Trophoblast cell (in vitro differentiated cells and primary cell): ENCODE measurements around the gene DDRGK1.

Experiments
- DNase-seq, 2 donors: peaks; one replicate each; pipeline ENCODE4 v3.0.0-alpha.2; 2016
- H2AFZ ChIP-seq: 2 replicates; pipeline ENCODE4 v1.6.1; 2013; ENCODE audit warnings: low read length, moderate library complexity, mild to moderate bottlenecking; ENCODE audit not compliant: insufficient read depth, poor library complexity
- H2AK5ac ChIP-seq: 2 replicates; pipeline ENCODE4 v1.6.1; 2013; ENCODE audit warnings: mild to moderate bottlenecking, low read length
- H2BK120ac ChIP-seq: 2 replicates; pipeline ENCODE4 v1.6.1; 2013; ENCODE audit warnings: low read length, mild to moderate bottlenecking, moderate library complexity; ENCODE audit not compliant: insufficient read depth, poor library complexity
- H2BK12ac ChIP-seq: 2 replicates; pipeline ENCODE4 v1.6.1; 2013; ENCODE audit warnings: mild to moderate bottlenecking, low read length, moderate library complexity
- H2BK5ac ChIP-seq: 2 replicates; pipeline ENCODE4 v1.6.1; 2013; ENCODE audit warnings: low read length, low read depth, moderate library complexity, mild to moderate bottlenecking; ENCODE audit not compliant: poor library complexity
- H3K14ac ChIP-seq: 2 replicates; pipeline ENCODE4 v1.6.1; 2013; ENCODE audit warnings: mild to moderate bottlenecking, low read length
- H3K18ac ChIP-seq: 2 replicates; pipeline ENCODE4 v1.6.1; 2013; ENCODE audit warnings: mild to moderate bottlenecking, low read length
- H3K23ac ChIP-seq: 2 replicates; pipeline ENCODE4 v1.6.1; 2013; ENCODE audit warnings: low read length
- H3K27ac ChIP-seq: 2 replicates; pipeline ENCODE4 v1.5.1; 2013; ENCODE audit warnings: low read depth, mild to moderate bottlenecking, inconsistent platforms, low read length, moderate library complexity
- H3K27me3 ChIP-seq: 2 replicates; pipeline ENCODE4 v1.6.1; 2013; ENCODE audit warnings: inconsistent platforms, mild to moderate bottlenecking, low read length, moderate library complexity; ENCODE audit not compliant: insufficient read depth
- H3K36me3 ChIP-seq, 2 experiments: 1 replicate in 1 of 2; 2 replicates in 1 of 2; pipeline ENCODE4 v1.6.1; 2013; ENCODE audit warnings: low read length in 2 of 2, mild to moderate bottlenecking in 2 of 2, moderate library complexity in 1 of 2; ENCODE audit not compliant: insufficient read depth in 2 of 2, control insufficient read depth in 1 of 2
- H3K4ac ChIP-seq: 2 replicates; pipeline ENCODE4 v1.6.1; 2013; ENCODE audit warnings: low read depth, mild to moderate bottlenecking, low read length, moderate library complexity
- H3K4me1 ChIP-seq, 2 experiments: 1 replicate in 1 of 2; 2 replicates in 1 of 2; pipeline ENCODE4 v1.6.1; 2013; ENCODE audit warnings: low read length in 2 of 2, mild to moderate bottlenecking in 2 of 2, moderate library complexity in 1 of 2; ENCODE audit not compliant: insufficient read depth in 2 of 2, control insufficient read depth in 1 of 2
- H3K4me2 ChIP-seq: 2 replicates; pipeline ENCODE4 v1.6.1; 2013; ENCODE audit warnings: inconsistent platforms, mild to moderate bottlenecking, low read length, moderate library complexity
- H3K4me3 ChIP-seq: 2 replicates; pipeline ENCODE4 v1.5.1; 2013; ENCODE audit warnings: mild to moderate bottlenecking, low read depth, low read length, inconsistent platforms
- H3K79me1 ChIP-seq: one replicate; pipeline ENCODE4 v1.6.1; 2013; ENCODE audit warnings: low read length
- H3K79me2 ChIP-seq: 2 replicates; pipeline ENCODE4 v1.6.1; 2013; ENCODE audit warnings: low read length, mild to moderate bottlenecking; ENCODE audit not compliant: control insufficient read depth, insufficient read depth, poor library complexity
- H3K9ac ChIP-seq: 2 replicates; pipeline ENCODE4 v1.6.1; 2013; ENCODE audit warnings: mild to moderate bottlenecking, low read length
- H3K9me3 ChIP-seq: 2 replicates; pipeline ENCODE4 v1.6.1; 2013; ENCODE audit warnings: low read depth, mild to moderate bottlenecking, control low read depth, inconsistent platforms, low read length; ENCODE audit not compliant: insufficient read depth
- H4K12ac ChIP-seq: 2 replicates; pipeline ENCODE4 v1.6.1; 2013; ENCODE audit warnings: low read depth, mild to moderate bottlenecking, low read length, moderate library complexity
- H4K8ac ChIP-seq: 2 replicates; pipeline ENCODE4 v1.6.1; 2013; ENCODE audit warnings: low read depth, mild to moderate bottlenecking, low read length, moderate library complexity
- H4K91ac ChIP-seq: one replicate; pipeline ENCODE4 v1.6.1; 2013; ENCODE audit warnings: low read depth, mild to moderate bottlenecking, low read length, moderate library complexity
- WGBS: extraction: QIAGEN DNeasy Blood & Tissue Kit; methylation state at CpG from one replicate; pipeline ENCODE4 v1.1.7; 2013; ENCODE audit warnings: missing lambda C conversion rate; ENCODE audit not compliant: insufficient read length, insufficient coverage; ENCODE audit errors: extremely low coverage; 5-methylcytosine and 5-hydroxymethylcytosine counted together

The DDRGK1 gene

GRCh38 chr20:3193806-3194616 lies 10.5 kb downstream of the DDRGK1 start:
- no CpG with 5 or more reads among the region's 14 CpGs for WGBS
- no peak overlapping the region for H2BK12ac ChIP-seq

GRCh38 chr20:3192226-3193015 lies 12.1 kb downstream of the DDRGK1 start:
- H3K4me1 ChIP-seq: no peaks in the 10 kb centered on the region
- no peak overlapping the region for H2BK5ac ChIP-seq
- H4K8ac ChIP-seq: no peak overlapping the region
- H3K4ac ChIP-seq: no peak overlapping the region
- H3K4me2 ChIP-seq: no peak overlapping the region
- no peak overlapping the region for H3K23ac ChIP-seq
- peaks cover 4% of the 10 kb centered on the region for H3K9me3 ChIP-seq
- H2BK12ac ChIP-seq: no peak overlapping the region
- H3K18ac ChIP-seq: no peak overlapping the region
- no peak overlapping the region for H2AK5ac ChIP-seq
- no peaks in the 10 kb centered on the region for H3K79me2 ChIP-seq
- H3K27ac ChIP-seq: no peak overlapping the region
- H4K12ac ChIP-seq: no peak overlapping the region
- peaks cover 59 to 63% of the 10 kb centered on the region in 2 experiments for H3K36me3 ChIP-seq
- no peak overlapping the region for H3K14ac ChIP-seq
- no peak overlapping the region for H2BK120ac ChIP-seq
- WGBS: no CpG with 5 or more reads among the region's 18 CpGs
- no peaks in the 10 kb centered on the region for H3K79me1 ChIP-seq
- no peak overlapping the region for H3K4me3 ChIP-seq
- no peaks in the 10 kb centered on the region for H3K27me3 ChIP-seq
- DNase-seq: no peak
- no peak overlapping the region for H4K91ac ChIP-seq
- H3K9ac ChIP-seq: no peak overlapping the region
- no peak overlapping the region for H2AFZ ChIP-seq

More at GRCh38 chr20:3193806-3194616, 10.5 kb downstream of the DDRGK1 start:
- Histone ChIP-seq H3K4me3 (no peak overlapping the region), H3K9ac (no peak overlapping the region), H3K27ac (no peak overlapping the region), H3K18ac (no peak overlapping the region), H3K4me1 (no peaks in the 10 kb centered on the region), H3K14ac (no peak overlapping the region), H3K23ac (no peak overlapping the region), H3K79me1 (no peaks in the 10 kb centered on the region), H3K4me2 (no peak overlapping the region), H2BK5ac (no peak overlapping the region), H4K12ac (no peak overlapping the region), H4K8ac (no peak overlapping the region), H3K79me2 (no peaks in the 10 kb centered on the region), H2BK120ac (no peak overlapping the region), H2AFZ (no peak overlapping the region), H3K36me3 (peaks cover 59 to 66% of the 10 kb centered on the region in 2 experiments), H2AK5ac (no peak overlapping the region), H4K91ac (no peak overlapping the region), H3K9me3 (peaks cover 4% of the 10 kb centered on the region), H3K27me3 (no peaks in the 10 kb centered on the region), H3K4ac (no peak overlapping the region)
- no peak for DNase-seq

- H2BK120ac ChIP-seq: no peak overlapping the region
- H3K79me1 ChIP-seq: no peaks in the 10 kb centered on the region
- H3K27ac ChIP-seq: no peak overlapping the region
- no peaks in the 10 kb centered on the region for H3K79me2 ChIP-seq
- no peak overlapping the region for H2AK5ac ChIP-seq
- H3K9me3 ChIP-seq: peaks cover 4% of the 10 kb centered on the region
- no peak overlapping the region for H2BK12ac ChIP-seq
- WGBS: no CpG with 5 or more reads among the region's 14 CpGs
- no peak overlapping the region for H3K4me3 ChIP-seq
- no peak overlapping the region for H3K9ac ChIP-seq
- H3K14ac ChIP-seq: no peak overlapping the region
- H2BK5ac ChIP-seq: no peak overlapping the region
- no peak overlapping the region for H4K8ac ChIP-seq
- H3K36me3 ChIP-seq: peaks cover 55 to 60% of the 10 kb centered on the region in 2 experiments
- DNase-seq: no peak
- no peak overlapping the region for H2AFZ ChIP-seq
- H4K12ac ChIP-seq: no peak overlapping the region
- no peaks in the 10 kb centered on the region for H3K27me3 ChIP-seq
- no peak overlapping the region for H3K4me2 ChIP-seq
- no peak overlapping the region for H3K23ac ChIP-seq
- no peak overlapping the region for H3K18ac ChIP-seq
- no peak overlapping the region for H3K4ac ChIP-seq
- no peaks in the 10 kb centered on the region for H3K4me1 ChIP-seq
- no peak overlapping the region for H4K91ac ChIP-seq
These were observed 13.8 kb downstream of the DDRGK1 start for GRCh38 chr20:3190681-3191111.

GRCh38 chr20:3189561-3190131 lies 14.8 kb downstream of the DDRGK1 start:
- no peak overlapping the region for H2BK5ac ChIP-seq
- H3K4me1 ChIP-seq: no peaks in the 10 kb centered on the region
- no peak overlapping the region for H3K4ac ChIP-seq
- WGBS: no CpG with 5 or more reads among the region's 4 CpGs
- no peaks in the 10 kb centered on the region for H3K27me3 ChIP-seq
- H3K18ac ChIP-seq: no peak overlapping the region
- no peak overlapping the region for H4K12ac ChIP-seq
- no peak overlapping the region for H3K4me3 ChIP-seq
- no peak overlapping the region for H3K23ac ChIP-seq
- no peak overlapping the region for H2AK5ac ChIP-seq
- peaks cover 45 to 50% of the 10 kb centered on the region in 2 experiments for H3K36me3 ChIP-seq
- no peak overlapping the region for H4K8ac ChIP-seq
- no peak overlapping the region for H2AFZ ChIP-seq
- no peaks in the 10 kb centered on the region for H3K79me2 ChIP-seq
- H3K79me1 ChIP-seq: no peaks in the 10 kb centered on the region
- no peak overlapping the region for H4K91ac ChIP-seq
- no peak for DNase-seq
- no peak overlapping the region for H3K9ac ChIP-seq
- H2BK120ac ChIP-seq: no peak overlapping the region
- H3K27ac ChIP-seq: no peak overlapping the region
- H3K4me2 ChIP-seq: no peak overlapping the region
- peaks cover 4% of the 10 kb centered on the region for H3K9me3 ChIP-seq
- H2BK12ac ChIP-seq: no peak overlapping the region
- no peak overlapping the region for H3K14ac ChIP-seq
